Measurements from ENCODE around the gene MT1HL1.

DNA sequence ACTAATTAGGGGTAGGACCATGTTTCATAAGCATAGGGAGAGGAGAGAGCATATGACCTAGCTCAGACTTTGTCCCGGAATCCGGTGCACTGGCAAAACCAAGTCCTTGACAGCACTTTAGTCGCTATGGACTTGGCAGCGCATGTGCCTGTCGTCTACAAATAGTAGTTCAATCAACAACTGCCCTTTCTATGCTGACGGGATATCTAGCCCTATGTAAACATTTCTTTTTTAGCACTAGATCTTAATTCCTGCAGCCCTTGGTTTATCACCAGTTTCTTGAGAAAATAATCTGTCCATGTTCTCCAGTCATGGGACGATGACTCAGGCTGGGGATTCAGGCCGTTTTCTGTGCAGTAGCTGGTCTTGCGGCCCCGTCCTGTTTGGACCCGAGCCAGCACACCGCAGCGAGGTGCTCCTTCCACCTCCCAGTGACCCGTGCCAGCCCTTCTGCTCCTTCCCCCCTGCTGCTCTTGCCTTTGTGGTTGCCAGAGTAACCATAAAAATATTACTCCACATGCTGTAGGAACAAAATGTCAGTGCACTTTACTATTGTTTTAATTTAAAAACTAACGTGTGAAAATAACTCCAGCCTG lies 8.6 kb upstream of the MT1HL1 start:
- TF ChIP-seq, protein P1, sequence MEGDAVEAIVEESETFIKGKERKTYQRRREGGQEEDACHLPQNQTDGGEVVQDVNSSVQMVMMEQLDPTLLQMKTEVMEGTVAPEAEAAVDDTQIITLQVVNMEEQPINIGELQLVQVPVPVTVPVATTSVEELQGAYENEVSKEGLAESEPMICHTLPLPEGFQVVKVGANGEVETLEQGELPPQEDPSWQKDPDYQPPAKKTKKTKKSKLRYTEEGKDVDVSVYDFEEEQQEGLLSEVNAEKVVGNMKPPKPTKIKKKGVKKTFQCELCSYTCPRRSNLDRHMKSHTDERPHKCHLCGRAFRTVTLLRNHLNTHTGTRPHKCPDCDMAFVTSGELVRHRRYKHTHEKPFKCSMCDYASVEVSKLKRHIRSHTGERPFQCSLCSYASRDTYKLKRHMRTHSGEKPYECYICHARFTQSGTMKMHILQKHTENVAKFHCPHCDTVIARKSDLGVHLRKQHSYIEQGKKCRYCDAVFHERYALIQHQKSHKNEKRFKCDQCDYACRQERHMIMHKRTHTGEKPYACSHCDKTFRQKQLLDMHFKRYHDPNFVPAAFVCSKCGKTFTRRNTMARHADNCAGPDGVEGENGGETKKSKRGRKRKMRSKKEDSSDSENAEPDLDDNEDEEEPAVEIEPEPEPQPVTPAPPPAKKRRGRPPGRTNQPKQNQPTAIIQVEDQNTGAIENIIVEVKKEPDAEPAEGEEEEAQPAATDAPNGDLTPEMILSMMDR (IDR thresholded peaks at IDR 0.05) = no peak
- TF ChIP-seq POLR2A (IDR thresholded peaks at IDR 0.05) = no peak
- TF ChIP-seq POLR2AphosphoS5 (IDR thresholded peaks at IDR 0.05) = peak; percentile 23 to 73 (median 65)
- TF ChIP-seq EP300 (IDR thresholded peaks at IDR 0.05) = peak; percentile 38
